VCaP (cell line): ENCODE measurements around the gene CST5.
"Not testable (repeated sequence)": the region's sequence is repeated elsewhere in the genome, so short reads cannot be mapped to it uniquely, and the experiment has no call there.

ENCODE experiments used
- H3K27ac ChIP-seq: fragments of 450-650 bp; 2 replicates; pipeline ENCODE4 v1.5.1; 2017
- CTCF ChIP-seq: fragments of 450-650 bp; conservative IDR thresholded peaks from 2 replicates; pipeline ENCODE4 v1.5.1; 2017; ENCODE audit warnings: mild to moderate bottlenecking, moderate library complexity

The CST5 gene

GRCh38 chr20:23881371-23881770 is 1.8 kb upstream of the CST5 start:
- TF ChIP-seq CTCF, result no peak
- H3K27ac ChIP-seq, result no peak overlapping the region

- no peak for TF ChIP-seq CTCF
- no peak overlapping the region for H3K27ac ChIP-seq
Measured at GRCh38 chr20:23880417-23880816, 869 bp upstream of the CST5 start.

- H3K27ac ChIP-seq, result no peak overlapping the region
- no peak for TF ChIP-seq CTCF
Measured at GRCh38 chr20:23879811-23880374, 345 bp upstream of the CST5 start.

- H3K27ac ChIP-seq, result no peak overlapping the region
- TF ChIP-seq CTCF, result no peak
Measured at GRCh38 chr20:23878787-23879186, 761 bp downstream of the CST5 start.

- H3K27ac ChIP-seq, result not testable (repeated sequence)
Measured at GRCh38 chr20:23878016-23878542, 1.5 kb downstream of the CST5 start.

- no peak for TF ChIP-seq CTCF
- no peak overlapping the region for H3K27ac ChIP-seq
Measured at GRCh38 chr20:23877524-23877923, 2.0 kb downstream of the CST5 start.

- H3K27ac ChIP-seq, result no peak overlapping the region
- TF ChIP-seq CTCF, result no peak
Measured at GRCh38 chr20:23875606-23876237, 3.8 kb downstream of the CST5 start.

- no peak overlapping the region for H3K27ac ChIP-seq
- TF ChIP-seq CTCF, result no peak
Measured at GRCh38 chr20:23874747-23875146, 4.8 kb downstream of the CST5 start.
